ENCODE data around the gene PLCB3.
A peak's percentile ranks its signal among the peaks of the same experiment; 100 is the strongest.
"Not testable (repeated sequence)": the region's sequence is repeated elsewhere in the genome, so short reads cannot be mapped to it uniquely, and the experiment has no call there.

The PLCB3 gene

DNA sequence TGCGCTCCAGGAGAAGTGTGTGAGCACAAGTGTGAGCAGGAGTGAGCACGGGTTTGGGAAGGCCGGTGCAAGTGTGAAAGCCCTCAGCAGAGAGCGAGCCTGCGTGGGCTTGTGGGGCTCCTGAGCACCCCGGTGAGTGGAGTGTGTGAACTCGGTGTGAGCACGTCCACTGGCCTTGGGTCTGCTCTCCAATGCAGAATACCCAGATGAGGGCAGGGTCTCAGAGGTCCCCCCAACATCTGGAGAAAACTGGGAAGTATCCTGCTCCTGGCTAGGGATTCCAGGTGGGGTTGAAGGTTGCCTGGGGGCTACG, 55.2 kb downstream of the PLCB3 start:
- DNase-seq = no peak

GRCh38 chr11:64306876-64307622, 55.7 kb downstream of the PLCB3 start:
- no peak for DNase-seq

- DNase-seq = not testable (repeated sequence)
Measured at GRCh38 chr11:64307795-64308194, 56.5 kb downstream of the PLCB3 start.

DNA sequence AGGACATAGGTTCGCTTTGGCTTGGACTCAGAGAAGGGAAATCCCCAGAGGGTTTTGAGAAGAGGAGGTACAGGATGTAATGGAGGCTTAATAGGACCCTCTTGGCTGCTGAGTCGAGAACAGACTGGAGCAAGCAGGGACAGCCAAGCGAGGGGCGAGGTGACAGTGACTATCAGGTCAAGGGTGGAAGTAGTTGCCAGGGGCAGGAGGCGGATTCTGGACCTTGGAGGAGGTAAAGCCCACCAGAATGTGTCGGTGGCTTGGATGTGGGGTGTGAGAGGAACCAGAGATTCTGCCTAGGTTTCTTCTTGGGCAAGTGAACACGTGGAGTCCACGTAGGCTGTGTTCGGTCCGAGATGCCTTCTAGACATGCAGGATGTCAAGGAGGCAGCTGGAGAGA, 61.6 kb downstream of the PLCB3 start:
- DNase-seq = no peak

- DNase-seq = no peak
Measured at GRCh38 chr11:64313491-64314145, 62.3 kb downstream of the PLCB3 start.

GRCh38 chr11:64314146-64314804, 62.9 kb downstream of the PLCB3 start:
- DNase-seq = no peak

- no peak for DNase-seq
Measured at GRCh38 chr11:64314805-64315561, 63.7 kb downstream of the PLCB3 start.

DNA sequence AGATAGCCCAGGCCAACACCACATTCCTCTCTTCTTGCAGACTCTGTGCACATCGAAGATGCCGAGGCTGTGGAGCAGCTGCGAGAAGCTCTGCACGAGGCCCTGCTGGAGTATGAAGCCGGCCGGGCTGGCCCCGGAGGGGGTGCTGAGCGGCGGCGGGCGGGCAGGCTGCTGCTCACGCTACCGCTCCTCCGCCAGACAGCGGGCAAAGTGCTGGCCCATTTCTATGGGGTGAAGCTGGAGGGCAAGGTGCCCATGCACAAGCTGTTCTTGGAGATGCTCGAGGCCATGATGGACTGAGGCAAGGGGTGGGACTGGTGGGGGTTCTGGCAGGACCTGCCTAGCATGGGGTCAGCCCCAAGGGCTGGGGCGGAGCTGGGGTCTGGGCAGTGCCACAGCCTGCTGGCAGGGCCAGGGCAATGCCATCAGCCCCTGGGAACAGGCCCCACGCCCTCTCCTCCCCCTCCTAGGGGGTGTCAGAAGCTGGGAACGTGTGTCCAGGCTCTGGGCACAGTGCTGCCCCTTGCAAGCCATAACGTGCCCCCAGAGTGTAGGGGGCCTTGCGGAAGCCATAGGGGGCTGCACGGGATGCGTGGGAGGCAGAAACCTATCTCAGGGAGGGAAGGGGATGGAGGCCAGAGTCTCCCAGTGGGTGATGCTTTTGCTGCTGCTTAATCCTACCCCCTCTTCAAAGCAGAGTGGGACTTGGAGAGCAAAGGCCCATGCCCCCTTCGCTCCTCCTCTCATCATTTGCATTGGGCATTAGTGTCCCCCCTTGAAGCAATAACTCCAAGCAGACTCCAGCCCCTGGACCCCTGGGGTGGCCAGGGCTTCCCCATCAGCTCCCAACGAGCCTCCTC, 64.6 kb downstream of the PLCB3 start:
- DNase-seq = not testable (repeated sequence)

DNA sequence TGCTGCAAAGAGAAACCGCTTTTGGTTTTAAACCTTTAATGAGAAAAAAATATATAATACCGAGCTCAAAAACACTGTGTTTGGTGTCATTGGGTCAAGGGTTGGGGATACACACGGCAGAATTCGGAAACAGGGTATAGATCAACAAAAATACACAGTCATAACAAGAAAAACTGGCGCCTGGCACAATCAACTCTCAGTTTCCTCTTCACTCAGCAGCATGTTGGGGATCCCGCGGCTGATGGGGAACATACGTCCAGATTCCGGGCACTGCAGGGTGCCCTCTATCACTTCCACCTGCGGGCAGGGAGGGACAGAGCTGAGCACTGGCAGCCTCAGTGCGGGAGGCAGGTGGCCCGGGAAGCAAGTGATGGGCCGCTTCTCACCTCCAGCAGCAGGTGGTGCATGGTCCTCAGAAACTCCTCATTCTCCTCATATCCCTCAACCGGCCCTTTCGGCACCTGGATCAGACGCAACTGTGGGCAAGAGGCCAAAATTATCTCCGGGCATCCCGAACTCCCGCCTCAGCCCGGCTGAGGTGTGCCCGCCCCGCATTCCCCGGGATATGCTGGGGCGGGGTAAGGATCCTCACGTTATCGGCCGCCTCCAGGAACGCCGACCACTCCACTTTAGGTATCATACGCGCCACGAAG, 65.5 kb downstream of the PLCB3 start:
- DNase-seq = peak; percentile 40 to 46

GRCh38 chr11:64317325-64317960, 66.1 kb downstream of the PLCB3 start, which contains the start of gene TRMT112:
Gene TRMT112 (minus strand): TSS chr11:64317559. CDS start chr11:64317526, 33 bp downstream.
- peak; percentile 95 for DNase-seq

DNA sequence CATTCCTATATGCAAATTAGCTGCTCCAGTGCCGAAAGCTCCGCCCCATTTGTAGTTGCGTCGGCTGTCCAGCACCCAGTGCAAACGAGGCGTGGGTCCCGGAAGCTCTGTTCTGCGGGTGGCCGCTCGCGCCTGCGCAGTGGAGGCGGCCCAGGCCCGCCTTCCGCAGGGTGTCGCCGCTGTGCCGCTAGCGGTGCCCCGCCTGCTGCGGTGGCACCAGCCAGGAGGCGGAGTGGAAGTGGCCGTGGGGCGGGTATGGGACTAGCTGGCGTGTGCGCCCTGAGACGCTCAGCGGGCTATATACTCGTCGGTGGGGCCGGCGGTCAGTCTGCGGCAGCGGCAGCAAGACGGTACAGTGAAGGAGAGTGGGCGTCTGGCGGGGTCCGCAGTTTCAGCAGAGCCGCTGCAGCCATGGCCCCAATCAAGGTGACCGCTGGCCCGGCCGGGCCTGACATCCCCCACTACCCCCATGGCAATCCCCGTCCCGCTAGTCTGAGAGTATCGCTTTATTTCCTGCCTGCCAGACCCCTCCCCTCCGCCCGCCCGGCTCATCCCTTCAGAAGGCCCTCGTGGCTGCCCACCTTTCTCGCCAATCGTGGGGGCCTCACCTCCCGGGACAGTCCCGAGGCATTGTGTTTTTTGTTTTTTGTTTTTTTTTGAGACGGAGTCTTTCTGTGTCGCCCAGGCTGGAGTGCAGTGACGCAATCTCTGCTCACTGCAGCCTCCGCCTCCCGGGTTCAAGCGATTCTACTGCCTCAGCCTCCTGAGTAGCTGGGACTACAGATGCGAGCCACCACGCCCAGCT, 66.8 kb downstream of the PLCB3 start, which contains the start of gene PRDX5:
Gene PRDX5, plus strand, starts transcription at position 161 of the 805 bp plus-strand sequence. Its CDS starts 95 bp downstream, at position 256.
- peak; percentile 93 to 95 for DNase-seq

Measured in stimulated activated CD4-positive, alpha-beta T cell treated with anti-CD3 and anti-CD28 coated beads, Interleukin-2, amount 100 ng/mL, for 24 hours (primary cell).